ENCODE results near the gene TTC9. TPM values are rescaled to one million over a fixed set of nuclear protein-coding genes. Genes with fewer than 3 reads are reported as not detected.

TTC9 gene
- total RNA-seq, 2 experiments from 2014 or later: 5.5 to 5.7 TPM

DNA sequence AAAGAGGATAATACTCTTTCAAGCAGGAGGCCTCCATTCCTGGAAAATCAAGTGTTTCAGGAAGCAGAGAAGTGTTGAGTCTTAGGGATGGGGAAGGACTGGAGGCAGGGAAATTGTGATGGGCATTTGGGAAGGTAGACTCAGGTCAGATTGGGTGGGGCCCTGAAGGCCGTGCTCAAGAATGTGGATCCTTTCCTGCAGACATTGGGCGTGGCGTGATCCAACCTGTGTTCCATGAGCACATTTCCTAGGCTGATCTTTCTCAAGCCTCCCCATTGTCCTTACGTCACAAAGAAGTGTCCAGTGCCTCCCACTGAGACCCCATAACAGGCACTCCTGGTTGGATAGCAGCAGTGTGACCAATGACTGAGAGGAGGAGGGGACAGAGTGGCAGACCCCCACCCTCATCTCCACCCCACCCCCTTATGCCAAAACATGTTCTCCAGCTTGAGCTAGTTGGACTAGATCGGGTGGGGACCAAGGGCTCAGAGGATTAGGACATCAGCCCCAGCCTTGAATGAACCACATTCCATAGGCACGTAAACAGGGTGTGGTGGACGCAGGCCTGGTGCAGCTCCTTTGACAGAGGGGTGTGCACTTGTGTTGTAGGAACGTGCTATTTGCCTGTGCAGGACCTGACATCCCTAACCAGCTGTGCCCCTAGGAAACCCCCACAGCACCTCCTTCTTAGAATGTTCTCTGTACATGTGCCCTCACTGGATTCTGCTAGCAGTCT, 76.8 kb downstream of the TTC9 start:
- ChIA-PET CTCF (no interaction called here), POLR2A (no interaction called here)
- TF ChIP-seq, protein P1, sequence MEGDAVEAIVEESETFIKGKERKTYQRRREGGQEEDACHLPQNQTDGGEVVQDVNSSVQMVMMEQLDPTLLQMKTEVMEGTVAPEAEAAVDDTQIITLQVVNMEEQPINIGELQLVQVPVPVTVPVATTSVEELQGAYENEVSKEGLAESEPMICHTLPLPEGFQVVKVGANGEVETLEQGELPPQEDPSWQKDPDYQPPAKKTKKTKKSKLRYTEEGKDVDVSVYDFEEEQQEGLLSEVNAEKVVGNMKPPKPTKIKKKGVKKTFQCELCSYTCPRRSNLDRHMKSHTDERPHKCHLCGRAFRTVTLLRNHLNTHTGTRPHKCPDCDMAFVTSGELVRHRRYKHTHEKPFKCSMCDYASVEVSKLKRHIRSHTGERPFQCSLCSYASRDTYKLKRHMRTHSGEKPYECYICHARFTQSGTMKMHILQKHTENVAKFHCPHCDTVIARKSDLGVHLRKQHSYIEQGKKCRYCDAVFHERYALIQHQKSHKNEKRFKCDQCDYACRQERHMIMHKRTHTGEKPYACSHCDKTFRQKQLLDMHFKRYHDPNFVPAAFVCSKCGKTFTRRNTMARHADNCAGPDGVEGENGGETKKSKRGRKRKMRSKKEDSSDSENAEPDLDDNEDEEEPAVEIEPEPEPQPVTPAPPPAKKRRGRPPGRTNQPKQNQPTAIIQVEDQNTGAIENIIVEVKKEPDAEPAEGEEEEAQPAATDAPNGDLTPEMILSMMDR (IDR thresholded peaks at IDR 0.05): no peak
- no peak overlapping the region for H3K4me3 Mint-ChIP-seq
- H3K36me3 Mint-ChIP-seq (ENCODE audit: low read depth): no peaks in the 10 kb centered on the region
- no peak for ATAC-seq
- intact Hi-C loops (cut with micrococcal nuclease): loop anchor here (10.0 kb wide), 1 partner anchor 96 kb away; no protein-coding TSS in a partner anchor
- H3K9me3 Mint-ChIP-seq: no peaks in the 10 kb centered on the region
- DNase-seq: no peak
- H3K27ac Mint-ChIP-seq: no peak overlapping the region
- peaks cover 2% of the 10 kb centered on the region for H3K4me1 Mint-ChIP-seq (ENCODE audit: low read depth)
- H3K27me3 Mint-ChIP-seq: no peaks in the 10 kb centered on the region

DNA sequence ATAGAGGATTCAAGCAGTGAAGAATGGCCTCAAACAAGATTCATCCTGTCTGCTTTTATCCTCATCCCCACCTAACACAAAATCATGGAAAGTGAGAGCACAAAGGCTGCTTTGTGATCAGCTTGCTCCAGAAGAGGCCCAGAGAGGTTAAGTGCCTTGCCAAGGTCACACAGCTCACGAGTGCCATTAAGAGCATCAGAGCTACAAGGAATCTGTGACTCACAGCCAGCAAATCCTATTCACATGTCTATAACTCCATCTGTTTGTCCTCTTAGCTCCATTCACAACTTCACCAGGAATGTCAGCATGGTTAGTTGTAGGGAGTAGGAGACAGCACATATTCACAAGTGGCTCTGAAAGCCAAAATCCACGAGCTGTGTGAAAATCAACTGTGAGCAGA, 79.8 kb downstream of the TTC9 start:
- ChIA-PET POLR2A (interaction anchor here (0.6 kb wide), 1 partner anchor 164 kb away, joined by 4 read pairs; no protein-coding TSS in a partner anchor), CTCF (interaction anchor here (0.8 to 4.0 kb wide), 5 partner anchors 8 to 99 kb away, joined by 3 to 17 read pairs (median 3); no protein-coding TSS in a partner anchor)
- H3K27me3 Mint-ChIP-seq: no peaks in the 10 kb centered on the region
- no peaks in the 10 kb centered on the region for H3K4me1 Mint-ChIP-seq (ENCODE audit: low read depth)
- no peaks in the 10 kb centered on the region for H3K36me3 Mint-ChIP-seq (ENCODE audit: low read depth)
- H3K4me3 Mint-ChIP-seq: no peak overlapping the region
- TF ChIP-seq, protein P1 (IDR thresholded peaks at IDR 0.05): no peak
- ATAC-seq (no peak), DNase-seq (no peak)
- no peak overlapping the region for H3K27ac Mint-ChIP-seq
- H3K9me3 Mint-ChIP-seq: no peaks in the 10 kb centered on the region
- intact Hi-C loops (cut with micrococcal nuclease): no loop called here

DNA sequence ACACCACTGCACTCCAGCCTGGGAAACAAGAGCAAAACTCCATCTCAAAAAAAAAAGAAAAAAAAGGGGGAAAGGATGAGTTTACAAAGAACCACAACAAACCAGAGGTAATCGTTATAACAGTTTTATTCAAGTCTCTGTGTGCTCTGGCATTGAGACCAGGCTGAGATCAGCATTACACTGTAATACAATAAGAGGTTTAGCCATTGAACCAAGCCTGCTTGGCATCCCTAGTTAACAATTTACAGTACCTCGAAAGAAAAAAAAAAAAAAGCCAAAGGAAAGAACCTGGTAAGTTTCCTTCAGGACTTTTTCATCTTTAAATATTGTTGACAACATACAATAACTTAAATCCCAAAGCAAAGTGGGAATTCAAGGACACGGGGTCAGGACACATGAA, 80.7 kb downstream of the TTC9 start:
- ChIA-PET POLR2A (interaction anchor here (1.2 kb wide), 1 partner anchor 9 kb away, joined by 3 read pairs; no protein-coding TSS in a partner anchor), CTCF (interaction anchor here (1.2 to 4.0 kb wide), 4 partner anchors 9 to 96 kb away, joined by 3 to 17 read pairs (median 3); no protein-coding TSS in a partner anchor)
- intact Hi-C loops (cut with micrococcal nuclease): no loop called here
- no peaks in the 10 kb centered on the region for H3K4me1 Mint-ChIP-seq (ENCODE audit: low read depth)
- TF ChIP-seq, protein P1 (IDR thresholded peaks at IDR 0.05): no peak
- no peaks in the 10 kb centered on the region for H3K36me3 Mint-ChIP-seq (ENCODE audit: low read depth)
- ATAC-seq (no peak), DNase-seq (no peak)
- H3K27ac Mint-ChIP-seq: no peak overlapping the region
- no peak overlapping the region for H3K4me3 Mint-ChIP-seq
- no peaks in the 10 kb centered on the region for H3K9me3 Mint-ChIP-seq
- H3K27me3 Mint-ChIP-seq: no peaks in the 10 kb centered on the region

DNA sequence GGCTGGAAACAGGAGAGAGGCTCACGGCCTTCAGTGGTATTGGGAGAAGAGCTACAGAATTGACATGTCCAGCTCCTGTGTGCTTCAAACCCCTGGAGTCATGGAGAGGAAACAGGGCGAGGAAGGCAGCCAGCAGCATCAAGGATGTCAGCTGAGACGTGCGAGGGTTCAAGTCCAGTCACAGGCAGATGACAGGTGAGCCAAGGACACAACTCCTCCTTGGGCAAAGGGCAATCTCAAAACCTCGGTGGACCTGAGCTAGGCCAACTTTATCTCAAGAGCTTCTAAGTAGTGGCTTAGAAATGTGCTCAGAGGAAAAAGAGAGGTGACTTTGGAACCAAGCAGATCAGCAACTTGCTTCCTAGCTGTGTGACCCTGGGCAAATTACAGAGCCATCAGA, 81.6 kb downstream of the TTC9 start:
- H3K27me3 Mint-ChIP-seq: no peaks in the 10 kb centered on the region
- H3K27ac Mint-ChIP-seq: no peak overlapping the region
- intact Hi-C loops (cut with micrococcal nuclease): no loop called here
- H3K4me3 Mint-ChIP-seq: no peak overlapping the region
- no peaks in the 10 kb centered on the region for H3K36me3 Mint-ChIP-seq (ENCODE audit: low read depth)
- DNase-seq (no peak), ATAC-seq (no peak)
- CTCF ChIA-PET: interaction anchor here (0.7 to 4.0 kb wide), 4 partner anchors 10 to 100 kb away, joined by 3 to 17 read pairs (median 3); no protein-coding TSS in a partner anchor
- no peaks in the 10 kb centered on the region for H3K9me3 Mint-ChIP-seq
- POLR2A ChIA-PET: interaction anchor here (1.2 kb wide), 1 partner anchor 10 kb away, joined by 3 read pairs; no protein-coding TSS in a partner anchor
- H3K4me1 Mint-ChIP-seq (ENCODE audit: low read depth): no peaks in the 10 kb centered on the region
- TF ChIP-seq, protein P1 (IDR thresholded peaks at IDR 0.05): no peak

DNA sequence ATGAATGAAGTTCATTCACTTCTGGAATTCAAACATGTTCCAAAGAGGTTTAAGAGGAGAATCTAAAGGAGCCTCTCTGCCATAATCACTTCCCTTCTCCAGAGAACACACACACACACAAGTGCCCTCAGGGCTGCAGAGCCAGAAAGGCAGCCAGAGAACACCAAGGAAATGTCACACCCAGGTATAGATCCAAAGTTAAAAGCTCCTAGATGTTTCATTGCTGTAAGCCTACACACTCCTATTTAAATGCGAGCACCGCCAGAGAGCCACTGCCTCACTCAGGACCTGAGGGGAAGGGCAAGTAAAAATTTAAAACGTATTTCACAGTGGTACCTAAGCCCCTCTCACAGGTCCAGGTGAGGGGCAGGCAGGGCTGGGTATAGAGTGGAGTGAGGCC, 82.4 kb downstream of the TTC9 start:
- H3K4me3 Mint-ChIP-seq: no peak overlapping the region
- no peaks in the 10 kb centered on the region for H3K36me3 Mint-ChIP-seq (ENCODE audit: low read depth)
- POLR2A ChIA-PET: no interaction called here
- TF ChIP-seq, protein P1 (IDR thresholded peaks at IDR 0.05): no peak
- no peaks in the 10 kb centered on the region for H3K27me3 Mint-ChIP-seq
- no peaks in the 10 kb centered on the region for H3K4me1 Mint-ChIP-seq (ENCODE audit: low read depth)
- no peak for ATAC-seq
- intact Hi-C loops (cut with micrococcal nuclease): no loop called here
- H3K27ac Mint-ChIP-seq: no peak overlapping the region
- H3K9me3 Mint-ChIP-seq: no peaks in the 10 kb centered on the region
- CTCF ChIA-PET: interaction anchor here (4.0 kb wide), 1 partner anchor 10 kb away, joined by 17 read pairs; no protein-coding TSS in a partner anchor
- DNase-seq: no peak

All from activated CD8-positive, alpha-beta T cell treated with anti-CD3 and anti-CD28 coated beads for 36 hours (primary cell).